GM19240 (cell line): Measurements from ENCODE around the gene TXLNA.

Experiments used
- DNase-seq: peaks from one replicate; pipeline ENCODE4 v3.0.0; 2011; ENCODE audit warnings: low spot score; ENCODE audit not compliant: insufficient read length

Gene TXLNA

DNA sequence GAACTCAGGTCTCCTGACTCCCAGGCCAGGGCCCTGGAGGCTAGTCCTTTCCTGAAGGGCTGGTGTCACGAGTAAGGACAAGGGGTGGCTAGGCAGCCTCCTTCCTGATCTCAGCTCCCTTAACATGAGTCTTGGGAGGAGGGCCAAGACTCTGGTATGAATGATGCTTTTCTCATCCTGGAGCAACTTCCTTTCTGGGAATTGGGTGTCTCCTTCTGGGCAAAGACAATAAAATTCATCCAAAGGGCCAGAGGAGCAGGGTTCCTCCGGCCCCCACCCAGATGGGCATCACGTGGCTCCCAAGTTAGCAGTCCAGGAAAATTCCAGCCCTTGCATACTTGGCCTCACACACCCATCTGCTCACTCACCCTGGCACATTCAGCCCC, 67.4 kb downstream of the TXLNA start, which contains the start of gene FAM167B:
FAM167B (plus strand) TSS at position 335 of the 386 bp plus-strand sequence. CDS start 200 bp downstream, outside the sequence.
- DNase-seq, result no peak

DNA sequence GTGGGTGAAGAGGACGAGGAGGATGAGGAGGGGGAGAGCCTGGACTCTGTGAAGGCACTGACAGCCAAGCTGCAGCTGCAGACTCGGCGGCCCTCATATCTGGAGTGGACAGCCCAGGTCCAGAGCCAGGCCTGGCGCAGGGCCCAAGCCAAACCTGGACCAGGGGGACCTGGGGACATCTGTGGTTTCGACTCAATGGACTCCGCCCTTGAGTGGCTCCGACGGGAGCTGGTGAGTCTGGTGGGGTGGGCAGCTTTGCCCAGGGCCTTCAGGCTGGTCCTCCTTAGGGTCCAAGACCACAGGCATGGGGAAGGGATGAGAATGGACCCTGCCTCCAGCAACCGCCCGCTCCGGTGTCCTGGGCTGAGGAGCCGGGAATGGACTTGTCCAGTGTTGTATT, 68.0 kb downstream of the TXLNA start:
- DNase-seq, result no peak
